GM12873 (cell line): ENCODE data around the gene PDE1A.

Source experiments
- TF ChIP-seq, protein P1 (sequence below): IDR thresholded peaks from 2 replicates; pipeline ENCODE4 v1.5.1; 2012; ENCODE audit warnings: low read depth, mild to moderate bottlenecking, moderate library complexity, low read length, control low read depth; ENCODE audit not compliant: insufficient read depth; ENCODE audit errors: missing control alignments

PDE1A gene

DNA sequence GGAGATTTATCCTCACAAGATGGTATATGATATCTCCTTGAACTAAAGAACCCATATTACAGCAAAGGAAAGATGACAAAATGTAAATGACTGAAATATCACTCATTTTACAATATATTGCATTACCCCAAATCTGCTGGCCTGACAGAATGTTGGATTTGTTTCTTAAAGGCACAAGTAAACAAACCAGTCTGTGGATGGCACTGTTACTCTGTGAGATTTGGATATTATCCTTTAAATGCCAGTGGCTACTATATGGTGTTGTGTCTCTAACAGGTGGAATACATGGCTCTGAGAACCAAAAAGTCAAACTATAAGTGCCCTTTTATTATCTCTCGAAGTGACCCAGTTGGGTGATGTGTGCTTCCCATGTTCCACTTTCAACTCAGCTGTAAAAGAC, 125.7 kb downstream of the PDE1A start:
- TF ChIP-seq, protein P1, sequence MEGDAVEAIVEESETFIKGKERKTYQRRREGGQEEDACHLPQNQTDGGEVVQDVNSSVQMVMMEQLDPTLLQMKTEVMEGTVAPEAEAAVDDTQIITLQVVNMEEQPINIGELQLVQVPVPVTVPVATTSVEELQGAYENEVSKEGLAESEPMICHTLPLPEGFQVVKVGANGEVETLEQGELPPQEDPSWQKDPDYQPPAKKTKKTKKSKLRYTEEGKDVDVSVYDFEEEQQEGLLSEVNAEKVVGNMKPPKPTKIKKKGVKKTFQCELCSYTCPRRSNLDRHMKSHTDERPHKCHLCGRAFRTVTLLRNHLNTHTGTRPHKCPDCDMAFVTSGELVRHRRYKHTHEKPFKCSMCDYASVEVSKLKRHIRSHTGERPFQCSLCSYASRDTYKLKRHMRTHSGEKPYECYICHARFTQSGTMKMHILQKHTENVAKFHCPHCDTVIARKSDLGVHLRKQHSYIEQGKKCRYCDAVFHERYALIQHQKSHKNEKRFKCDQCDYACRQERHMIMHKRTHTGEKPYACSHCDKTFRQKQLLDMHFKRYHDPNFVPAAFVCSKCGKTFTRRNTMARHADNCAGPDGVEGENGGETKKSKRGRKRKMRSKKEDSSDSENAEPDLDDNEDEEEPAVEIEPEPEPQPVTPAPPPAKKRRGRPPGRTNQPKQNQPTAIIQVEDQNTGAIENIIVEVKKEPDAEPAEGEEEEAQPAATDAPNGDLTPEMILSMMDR, result no peak

DNA sequence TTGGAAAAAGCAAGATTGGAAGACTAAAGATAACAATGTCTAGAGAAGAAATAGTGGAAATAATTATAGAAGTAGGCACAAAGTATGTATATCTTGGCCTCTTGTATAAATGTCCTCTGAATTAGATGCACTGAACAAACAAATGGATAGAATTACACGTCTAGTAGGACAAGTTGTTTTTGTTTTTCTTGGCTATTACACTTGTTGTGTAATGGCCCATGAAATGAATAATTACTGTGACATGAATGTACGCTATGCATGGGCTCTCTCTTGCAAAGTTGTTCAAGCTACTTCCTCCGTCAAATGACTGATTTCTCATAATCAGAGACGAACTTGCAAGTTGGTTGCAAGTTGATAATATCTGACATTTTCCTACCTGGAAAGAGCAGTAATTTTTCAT, 126.2 kb downstream of the PDE1A start:
- TF ChIP-seq, protein P1, result no peak

DNA sequence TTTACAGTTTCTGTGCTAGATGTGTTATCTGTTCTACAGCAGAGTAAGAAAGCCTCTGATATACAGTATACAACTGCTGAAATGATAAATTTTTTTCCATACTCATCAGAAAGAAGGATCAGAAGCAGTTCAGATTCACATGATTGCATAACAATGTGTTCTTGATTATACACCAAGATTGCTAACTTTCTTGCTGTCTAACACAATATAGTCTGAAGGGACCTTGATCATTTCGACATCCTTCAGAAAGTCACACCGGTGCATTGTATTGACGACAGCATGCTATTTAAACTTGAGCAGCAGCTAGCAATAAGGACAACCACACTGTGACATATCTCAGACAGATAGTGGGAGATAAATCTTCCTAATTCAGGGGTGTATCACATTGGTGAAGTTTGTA, 127.2 kb downstream of the PDE1A start:
- TF ChIP-seq, protein P1, result no peak

DNA sequence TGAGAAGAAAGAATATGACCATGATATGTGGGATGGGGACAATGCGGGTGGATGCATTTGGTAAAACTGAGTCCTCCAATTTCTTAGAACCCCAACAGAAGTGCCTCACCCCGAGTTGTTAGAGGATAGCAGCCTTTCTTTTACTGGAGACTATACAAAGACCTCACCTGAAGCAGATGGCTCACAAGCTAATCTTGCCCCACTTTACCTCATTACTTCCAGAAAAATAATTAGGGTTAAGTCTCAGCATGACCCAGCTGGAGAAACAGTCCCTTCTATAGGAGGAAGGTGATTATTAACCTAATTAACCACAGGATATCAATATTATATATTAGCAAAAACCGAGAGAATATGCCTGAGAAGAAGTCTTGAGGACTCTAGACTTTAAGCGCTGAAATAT, 128.4 kb downstream of the PDE1A start:
- TF ChIP-seq, protein P1, result no peak

DNA sequence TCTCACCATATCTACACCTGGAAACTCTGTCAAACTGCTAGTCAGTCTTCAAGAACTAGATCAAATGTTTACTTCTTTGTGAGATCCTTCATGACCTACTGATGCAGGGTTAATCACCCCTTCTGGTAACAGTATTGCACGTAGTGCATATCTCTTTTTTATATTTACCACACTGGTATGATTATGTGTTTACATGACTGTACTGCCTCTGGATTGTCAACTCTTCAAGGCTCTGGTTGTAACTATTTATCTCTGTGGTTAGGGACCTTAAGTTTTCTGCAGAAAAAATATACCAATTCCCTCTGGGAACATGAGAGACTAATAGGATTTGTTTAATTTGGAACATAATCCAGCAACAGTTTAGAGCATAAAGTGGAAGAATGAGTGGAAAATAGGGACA, 135.5 kb downstream of the PDE1A start:
- TF ChIP-seq, protein P1, result no peak

DNA sequence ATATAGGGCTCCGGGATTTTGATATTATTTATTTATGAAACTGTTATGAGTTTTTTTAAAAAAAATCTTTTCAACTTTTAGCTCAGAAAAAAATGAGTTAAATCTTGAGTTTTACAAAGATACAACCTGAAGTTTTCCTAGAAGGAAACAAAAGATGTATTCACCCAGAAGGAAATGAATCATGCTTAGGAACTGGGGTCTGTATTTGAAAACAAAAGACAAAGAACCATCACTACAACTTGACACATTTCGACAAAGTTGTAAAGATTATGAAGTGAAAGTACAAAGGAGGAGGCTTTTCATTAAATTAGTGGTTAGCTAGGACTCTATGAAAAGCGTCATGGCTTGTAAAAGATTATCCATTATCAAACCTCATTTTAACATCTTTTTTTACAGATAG, 143.3 kb downstream of the PDE1A start:
- TF ChIP-seq, protein P1, result no peak

DNA sequence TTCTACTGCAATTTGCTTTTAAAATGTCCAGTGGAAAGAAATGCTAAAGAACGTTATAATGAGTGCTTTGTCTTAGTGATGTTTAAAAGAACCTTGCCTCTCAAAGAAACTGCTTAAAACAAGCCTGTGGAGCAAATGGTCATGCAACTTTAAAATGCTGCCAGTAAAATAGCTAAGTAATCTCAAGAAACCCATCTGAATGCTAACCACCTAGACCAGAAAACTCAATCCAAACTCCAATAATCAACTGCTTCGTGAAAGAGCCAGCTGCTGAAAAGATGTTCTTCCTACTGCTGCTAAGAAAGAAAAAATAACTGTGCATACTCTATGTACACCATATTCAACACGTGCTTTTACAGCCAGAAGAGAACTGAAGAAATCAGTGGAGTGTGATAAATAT, 145.6 kb downstream of the PDE1A start:
- TF ChIP-seq, protein P1, result no peak
